ENCODE data around the gene PARP1. TPM values are rescaled to one million over a fixed set of nuclear protein-coding genes. Genes with fewer than 3 reads are reported as not detected.
"Not testable (repeated sequence)": the region's sequence is repeated elsewhere in the genome, so short reads cannot be mapped to it uniquely, and the experiment has no call there.

Gene PARP1
- total RNA-seq, 1 donor from 2014 or later: 313 TPM

DNA sequence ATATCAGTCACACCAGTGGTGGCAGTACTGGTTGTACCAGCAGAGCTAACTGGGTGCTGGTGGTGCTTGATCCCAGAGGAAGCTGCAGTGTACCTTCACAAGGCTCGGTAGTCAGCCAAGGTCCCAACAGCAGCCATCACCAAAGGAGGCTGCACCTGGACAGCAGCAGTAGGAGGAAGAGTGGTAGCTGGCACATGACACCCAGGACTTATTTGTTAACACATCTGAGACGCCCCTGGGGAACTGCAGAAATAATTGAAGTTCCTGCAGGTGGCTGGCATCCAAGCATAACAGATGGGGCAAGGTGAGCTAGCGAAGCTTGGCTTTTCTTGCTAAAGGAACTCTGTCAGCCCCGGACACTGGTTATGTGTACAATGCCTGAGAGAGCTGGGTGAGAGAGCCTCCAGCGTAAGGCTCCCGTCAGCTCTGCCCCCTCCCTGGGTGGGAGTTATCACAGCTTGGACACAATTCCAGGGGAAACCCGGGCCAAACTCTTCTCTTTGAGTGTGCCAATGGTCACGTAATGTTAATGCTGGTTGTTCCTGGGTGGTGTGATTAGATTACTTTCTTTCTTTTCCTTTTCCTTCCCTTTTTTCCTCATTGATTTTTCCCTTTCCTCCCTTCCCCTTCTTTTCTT lies 29.1 kb upstream of the PARP1 start:
- H3K4me3 Mint-ChIP-seq: no peak overlapping the region
- no peak overlapping the region for H3K27ac Mint-ChIP-seq (ENCODE audit: unreplicated experiment)
- H3K4me1 Mint-ChIP-seq: no peaks in the 10 kb centered on the region
- TF ChIP-seq, protein P1, sequence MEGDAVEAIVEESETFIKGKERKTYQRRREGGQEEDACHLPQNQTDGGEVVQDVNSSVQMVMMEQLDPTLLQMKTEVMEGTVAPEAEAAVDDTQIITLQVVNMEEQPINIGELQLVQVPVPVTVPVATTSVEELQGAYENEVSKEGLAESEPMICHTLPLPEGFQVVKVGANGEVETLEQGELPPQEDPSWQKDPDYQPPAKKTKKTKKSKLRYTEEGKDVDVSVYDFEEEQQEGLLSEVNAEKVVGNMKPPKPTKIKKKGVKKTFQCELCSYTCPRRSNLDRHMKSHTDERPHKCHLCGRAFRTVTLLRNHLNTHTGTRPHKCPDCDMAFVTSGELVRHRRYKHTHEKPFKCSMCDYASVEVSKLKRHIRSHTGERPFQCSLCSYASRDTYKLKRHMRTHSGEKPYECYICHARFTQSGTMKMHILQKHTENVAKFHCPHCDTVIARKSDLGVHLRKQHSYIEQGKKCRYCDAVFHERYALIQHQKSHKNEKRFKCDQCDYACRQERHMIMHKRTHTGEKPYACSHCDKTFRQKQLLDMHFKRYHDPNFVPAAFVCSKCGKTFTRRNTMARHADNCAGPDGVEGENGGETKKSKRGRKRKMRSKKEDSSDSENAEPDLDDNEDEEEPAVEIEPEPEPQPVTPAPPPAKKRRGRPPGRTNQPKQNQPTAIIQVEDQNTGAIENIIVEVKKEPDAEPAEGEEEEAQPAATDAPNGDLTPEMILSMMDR (conservative IDR thresholded peaks at IDR 0.05): no peak
- no peaks in the 10 kb centered on the region for H3K9me3 Mint-ChIP-seq
- peaks cover 25% of the 10 kb centered on the region for H3K27me3 Mint-ChIP-seq (ENCODE audit: low read depth)
- DNase-seq (ENCODE audit: low read depth, low spot score): no peak
- no peaks in the 10 kb centered on the region for H3K36me3 Mint-ChIP-seq (ENCODE audit: low read depth)

DNA sequence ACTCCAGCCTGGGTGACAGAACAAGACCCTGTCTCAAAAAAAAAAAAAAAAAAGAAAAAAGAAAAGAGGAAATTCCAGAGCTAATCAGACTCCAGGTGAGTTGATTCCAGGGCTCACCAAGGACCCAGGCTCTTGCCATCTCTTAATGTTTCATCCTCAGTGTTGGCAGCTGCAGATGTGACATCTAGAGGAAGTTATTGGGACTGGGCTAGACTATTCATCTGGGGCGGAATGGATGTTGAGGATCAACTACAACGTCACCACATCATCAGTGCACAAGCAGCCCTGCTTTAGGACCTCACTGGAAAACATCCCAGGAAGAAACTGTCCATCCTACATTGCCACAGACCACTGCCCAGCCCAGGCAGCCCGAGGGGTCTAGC lies 28.6 kb upstream of the PARP1 start:
- H3K9me3 Mint-ChIP-seq: no peaks in the 10 kb centered on the region

DNA sequence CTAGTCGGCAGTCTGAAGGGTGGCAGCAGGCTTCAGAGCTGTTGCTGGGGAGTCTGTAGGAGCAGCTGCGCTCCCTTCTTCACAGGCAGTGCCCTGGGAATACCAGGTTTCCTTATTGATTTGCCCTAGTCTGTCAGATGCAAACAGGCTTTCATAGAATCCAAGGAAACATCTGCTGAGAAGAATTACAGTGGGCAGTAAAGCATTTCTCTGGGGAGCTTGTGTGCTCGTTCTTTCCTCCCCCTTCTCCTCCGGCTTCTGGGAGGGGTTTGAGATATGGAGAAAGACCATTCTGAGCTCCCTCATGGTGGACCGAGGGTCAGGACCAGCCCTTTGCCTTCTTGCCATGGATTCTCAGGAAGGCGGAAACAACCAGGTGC lies 25.4 kb upstream of the PARP1 start:
- Mint-ChIP-seq H3K9me3 (no peaks in the 10 kb centered on the region), H3K27me3 (ENCODE audit: low read depth) (peaks cover 14% of the 10 kb centered on the region), H3K4me1 (peaks cover 8% of the 10 kb centered on the region), H3K4me3 (no peak overlapping the region), H3K27ac (ENCODE audit: unreplicated experiment) (peak overlapping the region; percentile 84), H3K36me3 (ENCODE audit: low read depth) (no peaks in the 10 kb centered on the region)
- no peak for DNase-seq (ENCODE audit: low read depth, low spot score)
- TF ChIP-seq, protein P1 (conservative IDR thresholded peaks at IDR 0.05): no peak

More for the DNA sequence above, 28.6 kb upstream of the PARP1 start:
- Mint-ChIP-seq H3K27ac (ENCODE audit: unreplicated experiment) (no peak overlapping the region), H3K36me3 (ENCODE audit: low read depth) (no peaks in the 10 kb centered on the region), H3K4me3 (no peak overlapping the region), H3K4me1 (no peaks in the 10 kb centered on the region), H3K27me3 (ENCODE audit: low read depth) (peaks cover 25% of the 10 kb centered on the region)
- DNase-seq (ENCODE audit: low read depth, low spot score): no peak
- TF ChIP-seq, protein P1 (conservative IDR thresholded peaks at IDR 0.05): no peak

DNA sequence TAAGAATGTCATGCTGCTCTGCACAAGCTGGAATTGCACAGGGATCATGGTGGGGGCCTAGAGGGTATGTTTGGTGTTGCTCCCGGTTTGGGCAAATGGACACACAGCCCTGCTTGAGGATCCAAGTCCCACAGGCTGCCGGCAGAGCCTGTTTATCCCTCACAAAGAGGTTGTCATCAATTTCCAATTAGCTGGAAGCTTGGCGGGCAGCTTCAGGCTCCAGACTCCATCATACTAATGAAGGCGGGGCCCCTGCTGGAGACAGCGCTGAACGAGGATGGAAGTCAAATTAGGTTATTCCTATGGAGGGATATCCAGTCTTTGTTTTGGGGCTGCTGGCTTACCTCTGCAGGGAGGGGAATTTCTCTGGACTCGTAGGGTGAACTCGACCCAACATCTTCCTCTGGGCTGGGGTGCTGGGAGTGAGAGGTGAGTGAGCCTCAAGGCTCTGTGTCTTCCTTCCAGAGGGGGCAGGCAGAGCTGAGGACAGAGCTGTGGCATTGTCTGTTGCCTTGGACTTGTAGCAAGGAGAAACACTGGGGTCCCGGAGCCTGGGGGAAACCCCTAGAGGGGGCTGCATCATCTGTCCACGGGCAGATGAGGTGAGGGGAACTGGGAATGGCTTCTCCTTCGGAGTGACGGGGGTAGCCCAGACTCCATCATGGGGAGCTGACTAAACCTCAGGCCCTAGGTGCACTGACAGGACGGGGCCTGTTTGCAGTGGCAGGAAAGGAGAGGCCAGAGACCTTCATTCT lies 24.9 kb upstream of the PARP1 start:
- DNase-seq (ENCODE audit: low read depth, low spot score): no peak
- Mint-ChIP-seq H3K36me3 (ENCODE audit: low read depth) (no peaks in the 10 kb centered on the region), H3K27me3 (ENCODE audit: low read depth) (peaks cover 9% of the 10 kb centered on the region), H3K4me1 (peaks cover 8% of the 10 kb centered on the region), H3K9me3 (no peaks in the 10 kb centered on the region), H3K4me3 (no peak overlapping the region), H3K27ac (ENCODE audit: unreplicated experiment) (peak overlapping the region; percentile 84)
- TF ChIP-seq, protein P1 (conservative IDR thresholded peaks at IDR 0.05): no peak

DNA sequence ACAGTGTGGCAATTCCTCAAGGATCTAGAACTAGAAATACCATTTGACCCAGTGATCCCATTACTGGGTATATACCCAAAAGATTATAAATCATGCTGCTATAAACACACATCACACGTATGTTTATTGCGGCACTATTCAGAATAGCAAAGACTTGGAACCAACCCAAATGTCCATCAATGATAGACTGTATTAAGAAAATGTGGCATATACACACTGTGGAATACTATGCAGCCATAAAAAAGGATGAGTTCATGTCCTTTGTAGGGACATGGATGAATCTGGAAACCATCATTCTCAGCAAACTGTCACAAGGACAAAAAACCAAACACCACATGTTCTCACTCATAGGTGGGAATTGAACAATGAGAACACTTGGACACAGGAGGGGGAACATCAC lies 24.0 kb upstream of the PARP1 start:
- H3K4me1 Mint-ChIP-seq; H3K27ac Mint-ChIP-seq (ENCODE audit: unreplicated experiment): not testable (repeated sequence)

More for the DNA sequence above, 24.0 kb upstream of the PARP1 start:
- H3K27me3 Mint-ChIP-seq (ENCODE audit: low read depth); H3K36me3 Mint-ChIP-seq (ENCODE audit: low read depth); H3K9me3 Mint-ChIP-seq; DNase-seq (ENCODE audit: low read depth, low spot score); H3K4me3 Mint-ChIP-seq: not testable (repeated sequence)

All from neural crest cell (in vitro differentiated cells).